Astrocyte of the spinal cord (primary cell): Measurements from ENCODE around the gene TTN.

Experiments used
- DNase-seq: peaks from one replicate; pipeline ENCODE4 v3.0.0; 2011; ENCODE audit warnings: low read depth, low spot score
- H3K4me3 ChIP-seq: 2 replicates; pipeline ENCODE4 v1.5.1; 2011; ENCODE audit warnings: low read depth, mild to moderate bottlenecking, low read length, moderate library complexity
- in situ Hi-C: cut with HindIII; loops from 2 replicates; pipeline ENCODE4 v1.10.0; 2017; ENCODE audit warnings: low sequenced_read_pairs
- TF ChIP-seq, protein P1 (sequence below): IDR thresholded peaks from 2 replicates; pipeline ENCODE4 v1.5.1; 2012; ENCODE audit warnings: low read depth, mild to moderate bottlenecking, low read length, inconsistent platforms

Gene TTN

DNA sequence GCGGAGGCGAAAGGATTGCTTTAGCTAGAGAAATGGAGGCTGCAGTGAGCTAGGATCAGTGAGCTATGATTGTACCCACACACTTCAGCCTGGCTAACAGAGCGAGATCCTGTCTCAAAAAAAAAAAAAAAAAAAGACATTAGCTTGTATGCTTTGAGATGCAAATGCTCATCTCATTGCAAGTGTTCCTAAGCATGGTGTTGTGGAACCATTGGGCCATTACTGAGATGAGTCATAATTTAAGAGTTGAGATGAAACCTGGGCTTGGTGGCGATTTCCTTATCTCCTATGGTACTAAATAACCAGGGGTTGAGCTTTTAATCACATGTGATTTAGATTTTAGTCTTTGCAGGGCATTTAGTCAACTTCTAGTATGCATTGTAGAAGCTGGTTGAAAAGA lies 324.8 kb downstream of the TTN start:
- in situ Hi-C loops, result no loop called here
- no peak overlapping the region for H3K4me3 ChIP-seq
- DNase-seq, result no peak
- TF ChIP-seq, protein P1, sequence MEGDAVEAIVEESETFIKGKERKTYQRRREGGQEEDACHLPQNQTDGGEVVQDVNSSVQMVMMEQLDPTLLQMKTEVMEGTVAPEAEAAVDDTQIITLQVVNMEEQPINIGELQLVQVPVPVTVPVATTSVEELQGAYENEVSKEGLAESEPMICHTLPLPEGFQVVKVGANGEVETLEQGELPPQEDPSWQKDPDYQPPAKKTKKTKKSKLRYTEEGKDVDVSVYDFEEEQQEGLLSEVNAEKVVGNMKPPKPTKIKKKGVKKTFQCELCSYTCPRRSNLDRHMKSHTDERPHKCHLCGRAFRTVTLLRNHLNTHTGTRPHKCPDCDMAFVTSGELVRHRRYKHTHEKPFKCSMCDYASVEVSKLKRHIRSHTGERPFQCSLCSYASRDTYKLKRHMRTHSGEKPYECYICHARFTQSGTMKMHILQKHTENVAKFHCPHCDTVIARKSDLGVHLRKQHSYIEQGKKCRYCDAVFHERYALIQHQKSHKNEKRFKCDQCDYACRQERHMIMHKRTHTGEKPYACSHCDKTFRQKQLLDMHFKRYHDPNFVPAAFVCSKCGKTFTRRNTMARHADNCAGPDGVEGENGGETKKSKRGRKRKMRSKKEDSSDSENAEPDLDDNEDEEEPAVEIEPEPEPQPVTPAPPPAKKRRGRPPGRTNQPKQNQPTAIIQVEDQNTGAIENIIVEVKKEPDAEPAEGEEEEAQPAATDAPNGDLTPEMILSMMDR, result no peak

DNA sequence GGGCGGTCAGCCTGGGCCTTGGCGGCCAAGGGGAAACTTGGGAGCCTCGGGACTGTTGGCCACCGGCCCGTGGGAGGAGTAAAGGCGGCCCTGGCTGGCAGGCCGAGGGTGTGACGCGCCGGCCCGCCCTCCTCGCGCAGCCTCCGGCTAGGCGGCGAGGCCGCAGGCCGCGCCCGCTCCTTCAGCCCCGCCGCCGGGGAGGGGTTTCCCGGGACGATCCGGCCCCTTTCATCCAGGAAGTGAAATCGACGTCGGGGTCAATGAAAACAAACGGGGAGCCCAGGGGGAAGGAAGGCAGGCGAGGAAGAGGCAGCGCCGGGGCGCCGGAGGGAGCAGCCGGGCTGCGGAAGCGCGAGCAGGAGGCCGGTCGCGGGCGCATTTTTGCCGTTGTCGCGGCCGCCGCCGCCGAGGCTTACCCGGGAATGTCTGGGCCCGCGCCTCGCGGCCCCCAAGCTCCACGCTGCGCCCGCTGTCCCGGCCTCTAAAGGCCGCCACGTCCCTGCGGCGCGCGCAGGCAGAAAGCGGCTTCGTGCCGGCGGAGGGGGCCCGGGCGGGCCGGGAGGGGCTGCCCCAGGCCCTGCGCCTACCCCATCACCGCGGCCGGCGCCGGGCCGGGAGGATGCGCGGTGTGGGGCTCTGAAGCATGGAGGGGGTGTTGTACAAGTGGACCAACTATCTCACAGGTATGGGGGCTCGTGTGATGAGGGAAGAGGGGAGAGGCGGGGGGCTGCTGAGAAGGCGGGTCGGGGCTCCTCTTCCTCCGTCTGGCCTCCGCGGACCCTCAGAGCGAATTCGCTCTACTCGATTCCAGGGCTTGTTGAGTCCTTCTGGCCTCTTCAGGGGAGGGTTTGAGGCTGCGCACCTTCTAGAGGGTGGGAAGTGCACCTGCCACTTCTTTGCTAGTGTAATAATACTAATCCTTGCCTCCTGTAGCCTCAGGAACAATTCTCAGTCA lies 326.7 kb downstream of the TTN start, which contains the start of gene PLEKHA3:
PLEKHA3 (plus strand) TSS at position 231 of the 955 bp plus-strand sequence; CDS start at position 644, 413 bp downstream.
- TF ChIP-seq, protein P1, result no peak
- peak; percentile 96 for DNase-seq
- H3K4me3 ChIP-seq, result peak within 1 kb of the TSS; percentile 78
- in situ Hi-C loops, result no loop called here

DNA sequence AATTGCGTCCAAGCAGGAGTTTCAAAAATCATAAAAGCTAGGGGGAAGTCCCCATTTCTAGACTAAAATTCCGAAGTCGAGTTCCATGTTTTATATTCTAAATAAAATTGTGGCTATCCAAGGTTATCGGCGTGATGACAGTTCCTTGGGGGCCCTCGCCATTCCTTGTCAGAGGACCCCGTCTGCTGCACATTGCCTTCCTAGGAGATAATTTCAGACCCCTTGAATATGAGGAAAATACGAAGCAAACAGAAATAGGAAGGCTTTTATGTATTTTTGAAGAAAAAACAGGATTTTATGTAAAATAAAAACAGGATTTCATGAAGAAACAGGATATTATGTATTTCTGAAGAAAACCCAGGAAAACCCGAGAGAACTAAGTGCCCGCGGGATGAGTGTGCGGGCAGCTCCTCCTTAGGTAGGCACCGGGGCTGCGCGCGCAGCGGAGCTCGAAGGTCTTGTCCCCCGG lies 327.4 kb downstream of the TTN start:
- TF ChIP-seq, protein P1, result no peak
- DNase-seq, result no peak
- peak overlapping the region; percentile 78 for H3K4me3 ChIP-seq
- in situ Hi-C loops, result no loop called here

DNA sequence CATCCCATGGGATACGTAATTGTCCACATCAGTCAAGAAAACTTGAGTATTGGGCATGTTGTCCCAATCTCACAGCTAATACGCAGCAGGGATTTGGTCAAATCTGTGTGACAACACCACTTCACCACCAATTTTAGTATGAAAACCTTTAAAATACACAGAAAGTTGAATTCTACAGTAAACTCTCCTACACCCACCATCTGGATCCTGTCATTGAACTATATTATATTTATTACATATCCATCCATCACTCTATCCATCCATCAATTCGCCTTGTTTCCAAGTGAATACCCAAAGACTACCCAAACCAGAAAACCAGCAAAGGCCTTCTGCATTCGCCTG lies 328.0 kb downstream of the TTN start:
- DNase-seq, result no peak
- in situ Hi-C loops, result no loop called here
- H3K4me3 ChIP-seq, result peak overlapping the region; percentile 74
- TF ChIP-seq, protein P1, result no peak

DNA sequence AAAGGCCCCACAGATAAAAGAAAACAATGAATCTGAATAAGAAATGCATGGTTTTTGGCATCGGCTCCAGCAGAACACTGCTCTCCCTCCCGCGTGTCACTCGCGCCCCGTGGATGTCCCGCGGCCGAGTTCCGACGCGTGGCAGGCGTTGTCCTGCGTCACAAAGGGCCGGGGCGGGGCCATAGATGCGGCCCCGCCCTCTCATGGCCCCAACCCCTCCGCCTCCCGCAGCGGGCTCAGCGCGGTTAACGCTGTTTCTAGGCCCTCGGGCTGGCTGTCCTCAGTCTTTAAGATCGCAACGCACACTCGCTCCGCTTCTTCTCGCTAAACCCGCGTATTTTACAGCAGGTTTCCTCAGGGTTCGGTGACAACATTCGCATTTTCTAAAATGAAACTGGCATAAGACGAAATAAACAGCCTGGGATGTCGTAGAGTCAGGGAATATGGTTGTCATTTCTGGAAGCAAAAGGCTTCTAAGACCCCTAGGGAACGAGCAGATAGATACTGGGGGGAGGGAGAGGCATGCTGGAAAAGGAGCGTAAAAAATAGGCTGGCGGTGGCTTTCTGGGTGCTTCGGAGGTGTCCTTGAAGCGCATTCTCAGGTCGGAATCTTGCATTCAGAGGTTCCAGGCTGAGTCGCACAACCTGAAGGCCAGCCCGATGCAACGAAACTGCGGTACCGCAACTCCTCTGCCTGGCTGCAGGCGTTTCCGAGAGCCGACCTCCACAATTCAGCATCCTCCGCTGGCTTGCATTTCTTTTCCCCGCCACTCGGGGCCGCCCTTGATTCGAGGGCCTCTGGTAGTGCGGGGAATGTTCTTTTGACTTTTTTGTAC lies 328.6 kb downstream of the TTN start, which contains the start of gene FKBP7:
FKBP7 (minus strand) TSS at position 162 of the 836 bp plus-strand sequence; CDS start at position 61, 101 bp downstream.
- TF ChIP-seq, protein P1, result peak; percentile 71
- in situ Hi-C loops, result no loop called here
- H3K4me3 ChIP-seq, result peak within 1 kb of the TSS; percentile 74
- peak; percentile 84 for DNase-seq

DNA sequence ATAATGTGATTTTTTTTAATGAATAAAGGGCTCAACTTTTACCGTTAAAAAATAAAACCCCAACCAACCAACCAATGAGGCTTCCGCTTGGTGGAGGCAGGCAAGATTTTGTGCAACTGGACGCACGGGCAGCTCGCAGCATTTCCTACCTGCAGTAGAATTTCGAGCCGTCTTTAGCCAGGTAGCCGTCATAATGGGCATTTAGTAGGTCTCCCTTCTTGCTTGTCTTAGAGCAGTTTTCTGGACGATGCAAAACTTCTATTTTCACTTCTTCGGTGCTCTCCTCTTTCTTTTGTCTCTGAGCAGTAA lies 329.1 kb downstream of the TTN start:
- TF ChIP-seq, protein P1, result no peak
- no peak for DNase-seq
- peak overlapping the region; percentile 74 for H3K4me3 ChIP-seq
- in situ Hi-C loops, result no loop called here
